Body of pancreas (tissue), 4 donors: ENCODE data around the gene CDC42SE2.

Experiments
- POLR2A ChIP-seq, 3 donors: fragments of 450-650 bp; IDR thresholded peaks; one replicate each; pipeline ENCODE4 v1.6.1; 2016; ENCODE audit warnings: antibody characterized with exemption in 3 of 3, mild to moderate bottlenecking in 2 of 3
- TF ChIP-seq, protein P1 (sequence below), 7 experiments: fragments of 450-650 bp in 4 of 7; fragments of 200-600 bp in 3 of 7; sonication (generic) in 3 of 7; IDR thresholded peaks; one replicate each; pipeline ENCODE4 v1.5.1; 2016 to 2019; ENCODE audit warnings: antibody characterized with exemption in 7 of 7

DNA sequence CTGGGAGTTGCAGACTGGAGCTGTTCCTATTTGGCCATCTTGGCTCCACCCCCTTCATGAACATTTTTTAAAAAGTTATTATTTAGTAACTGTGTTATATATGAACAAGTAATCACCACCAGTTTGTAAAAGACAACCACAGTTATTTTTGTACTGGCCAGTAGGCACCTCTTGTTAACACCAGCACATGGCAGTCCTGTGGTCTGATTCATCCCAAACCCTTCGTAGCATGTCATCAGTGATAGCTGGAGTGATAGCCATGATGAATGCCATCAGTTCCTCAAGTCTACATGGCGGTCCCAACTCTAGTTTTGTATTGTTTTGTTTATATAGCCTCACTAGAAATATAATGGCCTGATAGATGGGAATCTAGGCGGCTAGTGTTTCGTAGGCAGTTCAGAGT, 74.2 kb downstream of the CDC42SE2 start:
- TF ChIP-seq, protein P1, sequence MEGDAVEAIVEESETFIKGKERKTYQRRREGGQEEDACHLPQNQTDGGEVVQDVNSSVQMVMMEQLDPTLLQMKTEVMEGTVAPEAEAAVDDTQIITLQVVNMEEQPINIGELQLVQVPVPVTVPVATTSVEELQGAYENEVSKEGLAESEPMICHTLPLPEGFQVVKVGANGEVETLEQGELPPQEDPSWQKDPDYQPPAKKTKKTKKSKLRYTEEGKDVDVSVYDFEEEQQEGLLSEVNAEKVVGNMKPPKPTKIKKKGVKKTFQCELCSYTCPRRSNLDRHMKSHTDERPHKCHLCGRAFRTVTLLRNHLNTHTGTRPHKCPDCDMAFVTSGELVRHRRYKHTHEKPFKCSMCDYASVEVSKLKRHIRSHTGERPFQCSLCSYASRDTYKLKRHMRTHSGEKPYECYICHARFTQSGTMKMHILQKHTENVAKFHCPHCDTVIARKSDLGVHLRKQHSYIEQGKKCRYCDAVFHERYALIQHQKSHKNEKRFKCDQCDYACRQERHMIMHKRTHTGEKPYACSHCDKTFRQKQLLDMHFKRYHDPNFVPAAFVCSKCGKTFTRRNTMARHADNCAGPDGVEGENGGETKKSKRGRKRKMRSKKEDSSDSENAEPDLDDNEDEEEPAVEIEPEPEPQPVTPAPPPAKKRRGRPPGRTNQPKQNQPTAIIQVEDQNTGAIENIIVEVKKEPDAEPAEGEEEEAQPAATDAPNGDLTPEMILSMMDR (IDR thresholded peaks at IDR 0.05), result no peak
- no peak for TF ChIP-seq POLR2A (IDR thresholded peaks at IDR 0.05)
